ENCODE results near the gene DPH6.

- TF ChIP-seq, protein P1, sequence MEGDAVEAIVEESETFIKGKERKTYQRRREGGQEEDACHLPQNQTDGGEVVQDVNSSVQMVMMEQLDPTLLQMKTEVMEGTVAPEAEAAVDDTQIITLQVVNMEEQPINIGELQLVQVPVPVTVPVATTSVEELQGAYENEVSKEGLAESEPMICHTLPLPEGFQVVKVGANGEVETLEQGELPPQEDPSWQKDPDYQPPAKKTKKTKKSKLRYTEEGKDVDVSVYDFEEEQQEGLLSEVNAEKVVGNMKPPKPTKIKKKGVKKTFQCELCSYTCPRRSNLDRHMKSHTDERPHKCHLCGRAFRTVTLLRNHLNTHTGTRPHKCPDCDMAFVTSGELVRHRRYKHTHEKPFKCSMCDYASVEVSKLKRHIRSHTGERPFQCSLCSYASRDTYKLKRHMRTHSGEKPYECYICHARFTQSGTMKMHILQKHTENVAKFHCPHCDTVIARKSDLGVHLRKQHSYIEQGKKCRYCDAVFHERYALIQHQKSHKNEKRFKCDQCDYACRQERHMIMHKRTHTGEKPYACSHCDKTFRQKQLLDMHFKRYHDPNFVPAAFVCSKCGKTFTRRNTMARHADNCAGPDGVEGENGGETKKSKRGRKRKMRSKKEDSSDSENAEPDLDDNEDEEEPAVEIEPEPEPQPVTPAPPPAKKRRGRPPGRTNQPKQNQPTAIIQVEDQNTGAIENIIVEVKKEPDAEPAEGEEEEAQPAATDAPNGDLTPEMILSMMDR (conservative IDR thresholded peaks at IDR 0.05): no peak
- no peak for TF ChIP-seq ZFX (IDR thresholded peaks at IDR 0.05)
Measured at GRCh38 chr15:35374661-35375060, 171.3 kb downstream of the DPH6 start.
